H9 (cell line): ENCODE measurements around the gene SSUH2. TPM values are rescaled to one million over a fixed set of nuclear protein-coding genes. Genes with fewer than 3 reads are reported as not detected.

Experiments used
- DNase-seq: peaks from one replicate; pipeline ENCODE4 v3.0.0-alpha.2; 2017
- H2AFZ ChIP-seq: one replicate; pipeline ENCODE4 v1.6.1; 2013; ENCODE audit warnings: mild to moderate bottlenecking, low read length, control low read depth, moderate library complexity
- H2AK5ac ChIP-seq: 2 replicates; pipeline ENCODE4 v1.6.1; 2013; ENCODE audit warnings: low read length, control low read depth, mixed read lengths; ENCODE audit not compliant: insufficient read length
- H2BK120ac ChIP-seq: one replicate; pipeline ENCODE4 v1.6.1; 2013; ENCODE audit warnings: low read depth, mild to moderate bottlenecking, low read length, control low read depth, inconsistent platforms; ENCODE audit not compliant: poor library complexity, severe bottlenecking
- H2BK12ac ChIP-seq: 2 replicates; pipeline ENCODE4 v1.6.1; 2013; ENCODE audit warnings: low read length, control low read depth, mixed read lengths, low read depth; ENCODE audit not compliant: insufficient read length
- H2BK15ac ChIP-seq: 2 replicates; pipeline ENCODE4 v1.6.1; 2013; ENCODE audit warnings: low read depth, low read length, control low read depth
- H2BK20ac ChIP-seq: one replicate; pipeline ENCODE4 v1.6.1; 2013; ENCODE audit warnings: low read depth, mild to moderate bottlenecking, low read length, control low read depth, inconsistent platforms; ENCODE audit not compliant: poor library complexity, severe bottlenecking
- H2BK5ac ChIP-seq: 2 replicates; pipeline ENCODE4 v1.6.1; 2013; ENCODE audit warnings: low read length, control low read depth, mixed read lengths; ENCODE audit not compliant: insufficient read length
- H3K14ac ChIP-seq: 2 replicates; pipeline ENCODE4 v1.6.1; 2013; ENCODE audit warnings: low read length, control low read depth; ENCODE audit not compliant: insufficient read depth
- H3K18ac ChIP-seq: 2 replicates; pipeline ENCODE4 v1.6.1; 2013; ENCODE audit warnings: low read depth, mild to moderate bottlenecking, mixed read lengths, low read length, control low read depth; ENCODE audit not compliant: insufficient read length
- H3K23ac ChIP-seq: 2 replicates; pipeline ENCODE4 v1.6.1; 2013; ENCODE audit warnings: low read length, control low read depth, mixed read lengths, low read depth; ENCODE audit not compliant: insufficient read length
- H3K23me2 ChIP-seq: 2 replicates; pipeline ENCODE4 v1.6.1; 2013; ENCODE audit warnings: low read depth, mild to moderate bottlenecking, mixed read lengths, low read length, control low read depth; ENCODE audit not compliant: insufficient read length, poor library complexity, severe bottlenecking
- H3K27ac ChIP-seq: 2 replicates; pipeline ENCODE4 v1.5.1; 2013; ENCODE audit warnings: low read length, control low read depth, mixed read lengths, low read depth; ENCODE audit not compliant: insufficient read length
- H3K27me3 ChIP-seq: 2 replicates; pipeline ENCODE4 v1.6.1; 2013; ENCODE audit warnings: low read length, control low read depth, inconsistent platforms; ENCODE audit not compliant: insufficient read depth
- H3K4ac ChIP-seq: 2 replicates; pipeline ENCODE4 v1.6.1; 2013; ENCODE audit warnings: low read depth, mild to moderate bottlenecking, control low read depth, inconsistent platforms, low read length, moderate library complexity
- H3K4me1 ChIP-seq: 2 replicates; pipeline ENCODE4 v1.6.1; 2013; ENCODE audit warnings: low read length, control low read depth, inconsistent platforms; ENCODE audit not compliant: insufficient read depth
- H3K4me2 ChIP-seq: 2 replicates; pipeline ENCODE4 v1.6.1; 2013; ENCODE audit warnings: low read length, control low read depth, mixed read lengths; ENCODE audit not compliant: insufficient read length, insufficient read depth
- H3K56ac ChIP-seq: 2 replicates; pipeline ENCODE4 v1.6.1; 2013; ENCODE audit warnings: low read depth, mild to moderate bottlenecking, mixed read lengths, low read length, control low read depth; ENCODE audit not compliant: insufficient read length
- H3K79me1 ChIP-seq: 2 replicates; pipeline ENCODE4 v1.6.1; 2013; ENCODE audit warnings: low read depth, mild to moderate bottlenecking, moderate library complexity, low read length, control low read depth, inconsistent platforms; ENCODE audit not compliant: insufficient read depth, poor library complexity, severe bottlenecking
- H3K79me2 ChIP-seq: 2 replicates; pipeline ENCODE4 v1.6.1; 2013; ENCODE audit warnings: low read length, control low read depth, inconsistent platforms; ENCODE audit not compliant: insufficient read depth
- H3K9ac ChIP-seq: 2 replicates; pipeline ENCODE4 v1.6.1; 2013; ENCODE audit warnings: low read length, control low read depth, mixed read lengths; ENCODE audit not compliant: insufficient read length; ENCODE audit errors: extremely low read depth
- H3K9me3 ChIP-seq: one replicate; pipeline ENCODE4 v1.6.1; 2013; ENCODE audit warnings: low read depth, low read length, inconsistent platforms; ENCODE audit not compliant: control insufficient read depth
- H3T11ph ChIP-seq: one replicate; pipeline ENCODE4 v1.6.1; 2013; ENCODE audit warnings: mild to moderate bottlenecking, low read length, control low read depth, inconsistent platforms
- H4K20me1 ChIP-seq: one replicate; pipeline ENCODE4 v1.6.1; 2013; ENCODE audit not compliant: control insufficient read depth, insufficient read length, insufficient read depth
- H4K5ac ChIP-seq: 2 replicates; pipeline ENCODE4 v1.6.1; 2013; ENCODE audit warnings: low read depth, mild to moderate bottlenecking, mixed read lengths, low read length, control low read depth; ENCODE audit not compliant: insufficient read length
- H4K8ac ChIP-seq: replicated peaks from 2 replicates; pipeline ENCODE4 v1.6.1; 2013; ENCODE audit warnings: low read length, control low read depth, mixed read lengths, low read depth; ENCODE audit not compliant: insufficient read length
- H4K91ac ChIP-seq: 2 replicates; pipeline ENCODE4 v1.6.1; 2013; ENCODE audit warnings: low read depth, mild to moderate bottlenecking, moderate library complexity, mixed read lengths, low read length, control low read depth; ENCODE audit not compliant: insufficient read length
- H3K27ac Mint-ChIP-seq, 3 experiments: 2 replicates in 2 of 3; 3 replicates in 1 of 3; pipeline ENCODE4 v1.8.0; 2020 to 2021; ENCODE audit warnings: mixed read lengths in 3 of 3, mild to moderate bottlenecking in 1 of 3, moderate library complexity in 1 of 3
- H3K27me3 Mint-ChIP-seq: 2 replicates; pipeline ENCODE4 v1.8.0; 2021; ENCODE audit warnings: low read depth, mild to moderate bottlenecking, moderate library complexity, mixed read lengths
- H3K36me3 Mint-ChIP-seq, 3 experiments: 2 replicates in 2 of 3; 3 replicates in 1 of 3; pipeline ENCODE4 v1.8.0; 2020 to 2021; ENCODE audit warnings: low read depth in 3 of 3, mixed read lengths in 3 of 3; ENCODE audit not compliant: insufficient read depth in 1 of 3
- H3K4me1 Mint-ChIP-seq, 2 experiments: 2 replicates each; pipeline ENCODE4 v1.8.0; 2020; ENCODE audit warnings: mixed read lengths in 2 of 2
- H3K4me3 Mint-ChIP-seq, 2 experiments: 2 replicates in 1 of 2; 3 replicates in 1 of 2; pipeline ENCODE4 v1.8.0; 2020 to 2021; ENCODE audit warnings: mild to moderate bottlenecking in 2 of 2, mixed read lengths in 2 of 2, moderate library complexity in 1 of 2
- H3K9me3 Mint-ChIP-seq, 2 experiments: 2 replicates in 1 of 2; 3 replicates in 1 of 2; pipeline ENCODE4 v1.8.0; 2020; ENCODE audit warnings: mild to moderate bottlenecking in 2 of 2, mixed read lengths in 2 of 2, moderate library complexity in 1 of 2
- WGBS: extraction: QIAGEN DNeasy Blood & Tissue Kit; methylation state at CpG from one replicate; pipeline ENCODE4 v1.1.7; 2013; ENCODE audit warnings: missing lambda C conversion rate, low lambda C conversion rate, mixed read lengths; ENCODE audit not compliant: insufficient read length; ENCODE audit errors: extremely low coverage; 5-methylcytosine and 5-hydroxymethylcytosine counted together
- total RNA-seq: library from RNA; stranded (reverse); gene quantifications from 2 replicates; pipeline ENCODE4 v1.2.1, GENCODE V29; 2021
- TF ChIP-seq, protein P1 (sequence below): fragments of 200-600 bp; sonication (generic); conservative IDR thresholded peaks from 3 replicates; pipeline ENCODE4 v1.8.0; 2021; ENCODE audit warnings: antibody characterized with exemption, mild to moderate bottlenecking

SSUH2 gene
- total RNA-seq, 1 experiment from 2014 or later: 0.61 TPM

DNA sequence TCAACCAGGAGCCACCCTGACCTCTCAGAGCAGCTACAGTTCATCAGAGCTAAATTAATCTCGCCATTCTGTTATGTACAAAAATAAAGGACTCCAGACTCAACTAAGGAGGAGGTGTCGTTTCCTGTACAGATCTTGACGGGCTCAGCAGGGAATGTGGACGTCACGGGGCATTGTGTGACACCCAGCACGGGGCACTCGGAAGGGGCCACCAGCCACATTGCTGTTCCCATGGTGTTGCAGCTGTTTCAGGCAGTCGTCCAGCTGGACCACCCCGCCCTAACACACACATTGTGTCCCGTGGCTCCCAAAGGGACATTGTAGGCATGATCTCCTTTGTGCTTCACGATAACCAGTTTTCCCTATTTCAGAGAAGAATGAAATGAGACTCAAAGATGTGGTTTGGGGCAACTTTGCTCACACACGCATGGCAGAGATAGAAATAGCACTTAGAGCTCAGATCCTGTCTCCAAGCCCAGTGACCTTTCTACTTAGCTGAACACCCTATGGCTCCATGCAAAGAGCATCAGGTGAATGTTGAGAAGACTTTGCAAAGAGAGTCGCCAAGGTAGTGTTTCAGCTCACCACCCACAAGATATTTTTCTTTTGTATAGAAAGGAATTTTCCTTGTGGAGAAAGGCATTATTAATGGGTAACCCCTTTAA, 5.5 kb downstream of the SSUH2 start:
- H3K4me1 Mint-ChIP-seq: peaks cover 4 to 11% of the 10 kb centered on the region in 2 experiments; a peak in 2 of 4 replicates
- H4K8ac ChIP-seq: no peak overlapping the region
- no peak overlapping the region for H3T11ph ChIP-seq
- peaks cover 3% of the 10 kb centered on the region in 2 experiments; a peak in 3 of 5 replicates for H3K9me3 Mint-ChIP-seq
- H2AFZ ChIP-seq: no peak overlapping the region
- no peak overlapping the region for H3K9ac ChIP-seq
- no peak overlapping the region for H3K23ac ChIP-seq
- no peak overlapping the region for H2BK15ac ChIP-seq
- H2BK5ac ChIP-seq: no peak overlapping the region
- H3K27me3 Mint-ChIP-seq: peaks cover 9% of the 10 kb centered on the region
- H3K56ac ChIP-seq: no peak overlapping the region
- no peak overlapping the region for H2BK20ac ChIP-seq
- no peaks in the 10 kb centered on the region for H3K27me3 ChIP-seq
- no peak overlapping the region for H2AK5ac ChIP-seq
- no peak overlapping the region for H3K4me3 Mint-ChIP-seq
- no peak for DNase-seq
- H3K4me2 ChIP-seq: no peak overlapping the region
- H4K20me1 ChIP-seq: no peaks in the 10 kb centered on the region
- no peak overlapping the region for H3K27ac Mint-ChIP-seq
- H3K36me3 Mint-ChIP-seq: no peaks in the 10 kb centered on the region
- H3K79me1 ChIP-seq: no peaks in the 10 kb centered on the region
- no peaks in the 10 kb centered on the region for H3K4me1 ChIP-seq
- no peak overlapping the region for H4K91ac ChIP-seq
- no peak overlapping the region for H2BK12ac ChIP-seq
- H3K4ac ChIP-seq: no peak overlapping the region
- no peak overlapping the region for H2BK120ac ChIP-seq
- no peak overlapping the region for H3K14ac ChIP-seq
- no CpG with 5 or more reads among the region's 13 CpGs for WGBS
- no peak overlapping the region for H3K18ac ChIP-seq
- TF ChIP-seq, protein P1, sequence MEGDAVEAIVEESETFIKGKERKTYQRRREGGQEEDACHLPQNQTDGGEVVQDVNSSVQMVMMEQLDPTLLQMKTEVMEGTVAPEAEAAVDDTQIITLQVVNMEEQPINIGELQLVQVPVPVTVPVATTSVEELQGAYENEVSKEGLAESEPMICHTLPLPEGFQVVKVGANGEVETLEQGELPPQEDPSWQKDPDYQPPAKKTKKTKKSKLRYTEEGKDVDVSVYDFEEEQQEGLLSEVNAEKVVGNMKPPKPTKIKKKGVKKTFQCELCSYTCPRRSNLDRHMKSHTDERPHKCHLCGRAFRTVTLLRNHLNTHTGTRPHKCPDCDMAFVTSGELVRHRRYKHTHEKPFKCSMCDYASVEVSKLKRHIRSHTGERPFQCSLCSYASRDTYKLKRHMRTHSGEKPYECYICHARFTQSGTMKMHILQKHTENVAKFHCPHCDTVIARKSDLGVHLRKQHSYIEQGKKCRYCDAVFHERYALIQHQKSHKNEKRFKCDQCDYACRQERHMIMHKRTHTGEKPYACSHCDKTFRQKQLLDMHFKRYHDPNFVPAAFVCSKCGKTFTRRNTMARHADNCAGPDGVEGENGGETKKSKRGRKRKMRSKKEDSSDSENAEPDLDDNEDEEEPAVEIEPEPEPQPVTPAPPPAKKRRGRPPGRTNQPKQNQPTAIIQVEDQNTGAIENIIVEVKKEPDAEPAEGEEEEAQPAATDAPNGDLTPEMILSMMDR: no peak
- no peaks in the 10 kb centered on the region for H3K79me2 ChIP-seq
- H3K27ac ChIP-seq: no peak overlapping the region
- no peaks in the 10 kb centered on the region for H3K23me2 ChIP-seq
- no peaks in the 10 kb centered on the region for H3K9me3 ChIP-seq
- H4K5ac ChIP-seq: no peak overlapping the region
